ENCODE data around the gene KIF13A. TPM values are rescaled to one million over a fixed set of nuclear protein-coding genes. Genes with fewer than 3 reads are reported as not detected.

KIF13A gene
- total RNA-seq, 1 experiment from 2014 or later = 49.3 TPM

- H3K9me3 ChIP-seq (ENCODE audit: control insufficient read depth, insufficient read depth, low read depth, low read length) = no peaks in the 10 kb centered on the region
- peak; percentile 67 for ATAC-seq
- in situ Hi-C loops (cut with HindIII; ENCODE audit: low pct_unique_long_range_greater_than_20kb, low sequenced_read_pairs) = no loop called here
- H3K4me3 ChIP-seq (ENCODE audit: low read depth in 2 of 2, low read length in 2 of 2) = peak overlapping the region; percentile 72 to 91
- DNase-seq (ENCODE audit: low read depth, low spot score) = no peak
- H3K4me1 ChIP-seq (ENCODE audit: control insufficient read depth, insufficient read depth, low read length) = peaks cover 30% of the 10 kb centered on the region
- no peaks in the 10 kb centered on the region for H3K36me3 ChIP-seq (ENCODE audit: control insufficient read depth, insufficient read depth, low read length)
- no TSS peak for BruUV-seq (replicated peaks)
- ChIA-PET CTCF (interaction anchor here (0.5 to 0.7 kb wide), 2 partner anchors 10 to 277 kb away, joined by 3 to 4 read pairs; partner anchors contain the start of gene DEK), POLR2A (interaction anchor here (0.6 kb wide), 1 partner anchor 14 kb away, joined by 8 read pairs; no protein-coding TSS in a partner anchor)
- intact Hi-C loops (cut with micrococcal nuclease; ENCODE audit: unreplicated experiment) = loop anchor here (10.0 kb wide), 2 partner anchors 122 to 138 kb away; partner anchors contain the start of gene NHLRC1
- peak overlapping the region; percentile 84 for H3K27ac ChIP-seq (ENCODE audit: low read length)
- TF ChIP-seq CTCF (IDR thresholded peaks at IDR 0.05) (no peak), REST (IDR thresholded peaks at IDR 0.05; ENCODE audit: insufficient read depth in 1 of 2, low read depth in 2 of 2, low read length in 1 of 2) (no peak), POLR2AphosphoS5 (IDR thresholded peaks at IDR 0.05; ENCODE audit: low read depth, low read length) (no peak), SIN3A (IDR thresholded peaks at IDR 0.05; ENCODE audit: borderline replicate concordance, insufficient read depth, low read depth, low read length) (no peak), TCF7L2 (IDR thresholded peaks at IDR 0.05; ENCODE audit: low read depth, low read length) (0 out of 2 replicates have a peak, but pooled peaks have one; percentile 42)
- no peaks in the 10 kb centered on the region for H3K27me3 ChIP-seq (ENCODE audit: control insufficient read depth, insufficient read depth, low read length)
Observed at GRCh38 chr6:17986656-17987446, 584 bp downstream of the KIF13A start.

- in situ Hi-C loops (cut with HindIII; ENCODE audit: low pct_unique_long_range_greater_than_20kb, low sequenced_read_pairs) = no loop called here
- H3K4me1 ChIP-seq (ENCODE audit: control insufficient read depth, insufficient read depth, low read length) = peaks cover 30% of the 10 kb centered on the region
Observed at GRCh38 chr6:17985934-17986655, 1.3 kb downstream of the KIF13A start.

More at GRCh38 chr6:17985934-17986655, 1.3 kb downstream of the KIF13A start:
- TSS peak; percentile 65 for BruUV-seq (replicated peaks)
- no peaks in the 10 kb centered on the region for H3K36me3 ChIP-seq (ENCODE audit: control insufficient read depth, insufficient read depth, low read length)
- DNase-seq (ENCODE audit: low read depth, low spot score) = no peak
- ChIA-PET CTCF (interaction anchor here (0.5 kb wide), 1 partner anchor 153 kb away, joined by 5 read pairs; no protein-coding TSS in a partner anchor), POLR2A (interaction anchor here (0.6 kb wide), 1 partner anchor 14 kb away, joined by 8 read pairs; no protein-coding TSS in a partner anchor)
- no peak for TF ChIP-seq POLR2AphosphoS5 (IDR thresholded peaks at IDR 0.05; ENCODE audit: low read depth, low read length)
- no peak for TF ChIP-seq REST (IDR thresholded peaks at IDR 0.05; ENCODE audit: insufficient read depth in 1 of 2, low read depth in 2 of 2, low read length in 1 of 2)
- TF ChIP-seq SIN3A (IDR thresholded peaks at IDR 0.05; ENCODE audit: borderline replicate concordance, insufficient read depth, low read depth, low read length) = no peak
- TF ChIP-seq TCF7L2 (IDR thresholded peaks at IDR 0.05; ENCODE audit: low read depth, low read length) = no peak
- no peak for TF ChIP-seq CTCF (IDR thresholded peaks at IDR 0.05)
- no peaks in the 10 kb centered on the region for H3K27me3 ChIP-seq (ENCODE audit: control insufficient read depth, insufficient read depth, low read length)
- intact Hi-C loops (cut with micrococcal nuclease; ENCODE audit: unreplicated experiment) = loop anchor here (10.0 kb wide), 2 partner anchors 121 to 139 kb away; partner anchors contain the start of gene NHLRC1
- no peak for ATAC-seq
- H3K9me3 ChIP-seq (ENCODE audit: control insufficient read depth, insufficient read depth, low read depth, low read length) = no peaks in the 10 kb centered on the region
- peak overlapping the region; percentile 84 for H3K27ac ChIP-seq (ENCODE audit: low read length)
- peak overlapping the region; percentile 72 to 91 for H3K4me3 ChIP-seq (ENCODE audit: low read depth in 2 of 2, low read length in 2 of 2)

Data from Panc1 (cell line).